ENCODE results near the gene SLC6A20.

The SLC6A20 gene

DNA sequence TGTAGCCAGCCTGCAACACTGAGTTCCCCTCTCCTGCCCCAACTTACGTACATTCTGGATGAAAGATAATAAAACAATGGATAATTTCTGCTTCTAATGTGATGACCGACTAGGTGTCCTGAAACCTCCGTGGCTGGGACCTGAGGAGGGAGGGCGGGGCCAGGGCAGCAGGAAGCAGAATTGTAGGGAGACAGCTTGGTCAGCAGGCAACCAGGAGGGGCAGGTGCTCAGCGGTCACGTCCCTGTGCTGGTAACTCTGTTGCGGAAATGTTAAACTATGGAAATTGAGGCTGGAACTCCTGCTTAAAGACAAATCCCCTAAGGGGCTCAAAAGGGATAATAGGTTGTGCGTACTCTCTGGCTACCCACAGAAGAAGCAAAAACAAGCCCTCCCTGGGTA lies 30.4 kb downstream of the SLC6A20 start:
- no peak for DNase-seq (ENCODE audit: low read depth)
- TF ChIP-seq, protein P1, sequence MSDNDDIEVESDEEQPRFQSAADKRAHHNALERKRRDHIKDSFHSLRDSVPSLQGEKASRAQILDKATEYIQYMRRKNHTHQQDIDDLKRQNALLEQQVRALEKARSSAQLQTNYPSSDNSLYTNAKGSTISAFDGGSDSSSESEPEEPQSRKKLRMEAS (IDR thresholded peaks at IDR 0.05; ENCODE audit: low read depth, low read length), result no peak
- TF ChIP-seq MYC (IDR thresholded peaks at IDR 0.05; ENCODE audit: low read depth, low read length), result no peak
- no peak for TF ChIP-seq POLR2A (IDR thresholded peaks at IDR 0.05; ENCODE audit: extremely low read depth, insufficient read length)
- TF ChIP-seq, protein P2, sequence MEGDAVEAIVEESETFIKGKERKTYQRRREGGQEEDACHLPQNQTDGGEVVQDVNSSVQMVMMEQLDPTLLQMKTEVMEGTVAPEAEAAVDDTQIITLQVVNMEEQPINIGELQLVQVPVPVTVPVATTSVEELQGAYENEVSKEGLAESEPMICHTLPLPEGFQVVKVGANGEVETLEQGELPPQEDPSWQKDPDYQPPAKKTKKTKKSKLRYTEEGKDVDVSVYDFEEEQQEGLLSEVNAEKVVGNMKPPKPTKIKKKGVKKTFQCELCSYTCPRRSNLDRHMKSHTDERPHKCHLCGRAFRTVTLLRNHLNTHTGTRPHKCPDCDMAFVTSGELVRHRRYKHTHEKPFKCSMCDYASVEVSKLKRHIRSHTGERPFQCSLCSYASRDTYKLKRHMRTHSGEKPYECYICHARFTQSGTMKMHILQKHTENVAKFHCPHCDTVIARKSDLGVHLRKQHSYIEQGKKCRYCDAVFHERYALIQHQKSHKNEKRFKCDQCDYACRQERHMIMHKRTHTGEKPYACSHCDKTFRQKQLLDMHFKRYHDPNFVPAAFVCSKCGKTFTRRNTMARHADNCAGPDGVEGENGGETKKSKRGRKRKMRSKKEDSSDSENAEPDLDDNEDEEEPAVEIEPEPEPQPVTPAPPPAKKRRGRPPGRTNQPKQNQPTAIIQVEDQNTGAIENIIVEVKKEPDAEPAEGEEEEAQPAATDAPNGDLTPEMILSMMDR (IDR thresholded peaks at IDR 0.05; ENCODE audit: low read depth, low read length), result no peak
- no peak overlapping the region for H3K4me3 ChIP-seq (ENCODE audit: low read depth, low read length)

DNA sequence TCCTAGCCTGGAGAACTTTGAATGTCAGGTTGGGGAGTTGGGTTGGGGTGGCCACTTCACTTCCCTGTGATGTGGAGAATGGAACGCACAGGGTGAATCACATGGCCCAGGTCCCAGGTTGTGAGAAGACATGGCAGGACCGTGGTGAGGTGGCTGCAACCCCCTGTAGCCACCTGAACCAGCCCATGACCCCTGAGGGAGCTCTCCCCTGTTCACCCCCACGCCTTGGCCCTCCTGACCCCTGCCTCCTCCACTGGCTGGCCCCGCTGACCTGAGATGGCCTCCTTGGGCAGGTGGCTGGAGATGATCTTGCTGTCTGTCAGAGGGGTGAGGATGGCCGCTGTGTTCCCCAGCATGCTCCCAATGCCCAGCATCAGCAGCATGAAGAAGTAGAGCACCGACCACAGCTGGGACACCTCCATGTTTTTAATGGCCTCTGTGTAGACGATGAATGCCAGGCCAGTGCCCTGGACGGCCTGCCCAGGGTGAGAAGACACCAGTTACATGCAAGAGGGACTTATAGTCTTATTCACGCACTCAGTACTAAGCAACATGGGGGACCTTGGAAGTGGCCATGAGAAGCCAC lies 31.0 kb downstream of the SLC6A20 start:
- no peak for DNase-seq (ENCODE audit: low read depth)
- TF ChIP-seq, protein P2 (IDR thresholded peaks at IDR 0.05; ENCODE audit: low read depth, low read length), result no peak
- TF ChIP-seq, protein P1 (IDR thresholded peaks at IDR 0.05; ENCODE audit: low read depth, low read length), result no peak
- TF ChIP-seq POLR2A (IDR thresholded peaks at IDR 0.05; ENCODE audit: extremely low read depth, insufficient read length), result no peak
- TF ChIP-seq MYC (IDR thresholded peaks at IDR 0.05; ENCODE audit: low read depth, low read length), result no peak
- no peak overlapping the region for H3K4me3 ChIP-seq (ENCODE audit: low read depth, low read length)

DNA sequence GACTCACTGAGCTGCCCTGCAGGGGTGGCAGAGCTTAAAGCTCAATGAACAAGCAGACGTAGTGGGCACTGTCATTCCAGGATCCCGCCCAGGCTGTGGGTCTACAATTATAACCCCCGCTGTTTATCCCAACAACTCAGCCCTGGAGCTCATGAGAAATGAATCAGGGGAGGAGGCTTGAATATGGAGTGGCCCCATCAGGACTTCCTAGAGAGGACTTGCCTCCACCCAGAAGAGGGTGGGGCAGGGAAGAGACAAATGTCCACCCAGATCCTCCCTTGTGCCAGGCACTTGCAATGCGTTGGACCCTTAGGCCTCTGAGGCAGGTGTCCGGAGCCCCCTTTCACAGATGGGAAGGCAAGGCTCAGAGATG lies 33.0 kb downstream of the SLC6A20 start:
- no peak overlapping the region for H3K4me3 ChIP-seq (ENCODE audit: low read depth, low read length)
- TF ChIP-seq, protein P1 (IDR thresholded peaks at IDR 0.05; ENCODE audit: low read depth, low read length), result no peak
- TF ChIP-seq, protein P2 (IDR thresholded peaks at IDR 0.05; ENCODE audit: low read depth, low read length), result no peak
- TF ChIP-seq MYC (IDR thresholded peaks at IDR 0.05; ENCODE audit: low read depth, low read length) (no peak), POLR2A (IDR thresholded peaks at IDR 0.05; ENCODE audit: extremely low read depth, insufficient read length) (no peak)
- no peak for DNase-seq (ENCODE audit: low read depth)

DNA sequence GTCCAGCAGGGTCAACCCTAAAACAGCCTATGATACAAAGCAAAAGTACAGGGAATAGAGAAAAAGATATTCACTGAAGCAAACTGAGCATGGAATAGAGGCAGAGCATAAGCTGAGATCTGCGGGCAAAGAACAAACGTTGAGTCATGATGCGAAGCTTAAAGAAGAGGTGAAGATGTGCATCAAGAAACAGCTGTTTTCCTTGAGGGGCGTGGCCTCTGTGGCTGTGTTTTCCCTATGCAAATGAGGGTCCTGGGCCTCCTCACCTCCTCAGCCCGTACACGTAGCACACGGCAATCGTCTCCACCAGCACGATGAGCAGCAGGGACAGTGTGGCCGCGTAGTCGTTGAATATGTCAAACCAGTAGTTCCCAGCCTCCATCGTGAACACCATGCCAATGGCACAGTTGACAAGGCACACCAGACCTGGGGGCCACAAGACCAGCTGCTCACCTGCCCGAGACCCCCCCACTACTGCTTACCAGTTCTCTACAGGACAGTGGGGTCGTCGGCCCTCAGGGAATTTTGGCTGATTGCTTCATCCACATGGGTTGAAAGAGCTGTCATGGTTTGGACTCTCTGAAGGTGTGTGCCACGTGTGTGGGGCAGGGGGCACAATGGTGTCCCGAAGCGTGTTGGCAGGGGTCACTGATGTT lies 33.6 kb downstream of the SLC6A20 start:
- no peak for DNase-seq (ENCODE audit: low read depth)
- no peak overlapping the region for H3K4me3 ChIP-seq (ENCODE audit: low read depth, low read length)
- TF ChIP-seq MYC (IDR thresholded peaks at IDR 0.05; ENCODE audit: low read depth, low read length), result no peak
- TF ChIP-seq, protein P2 (IDR thresholded peaks at IDR 0.05; ENCODE audit: low read depth, low read length), result no peak
- TF ChIP-seq, protein P1 (IDR thresholded peaks at IDR 0.05; ENCODE audit: low read depth, low read length), result no peak
- no peak for TF ChIP-seq POLR2A (IDR thresholded peaks at IDR 0.05; ENCODE audit: extremely low read depth, insufficient read length)

DNA sequence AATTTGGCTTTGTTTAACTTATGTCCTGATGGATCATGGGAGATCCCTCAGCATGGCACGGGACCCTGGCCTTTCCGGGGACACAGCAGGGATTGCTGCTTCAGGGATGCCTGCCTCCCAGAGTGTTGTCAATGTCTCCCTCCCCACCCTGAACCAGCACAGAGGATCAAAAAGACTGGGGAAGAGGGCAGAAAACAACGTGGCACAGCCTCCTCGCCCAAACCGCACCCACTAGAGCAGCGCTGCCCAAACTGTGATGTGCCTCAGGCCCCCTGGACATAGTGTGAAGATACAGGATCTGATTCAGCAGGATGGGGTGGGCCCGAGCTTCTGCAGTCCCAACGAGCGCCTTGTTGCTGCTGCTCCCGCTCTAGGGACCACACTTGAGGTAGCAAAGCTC lies 34.5 kb downstream of the SLC6A20 start:
- H3K4me3 ChIP-seq (ENCODE audit: low read depth, low read length), result no peak overlapping the region
- TF ChIP-seq, protein P2 (IDR thresholded peaks at IDR 0.05; ENCODE audit: low read depth, low read length), result no peak
- TF ChIP-seq, protein P1 (IDR thresholded peaks at IDR 0.05; ENCODE audit: low read depth, low read length), result no peak
- DNase-seq (ENCODE audit: low read depth), result no peak

Data from NB4 (cell line).